Germinal center (tissue), 1 donor: ENCODE data around the gene MGAT5B.

ENCODE experiments used
- DNase-seq: peaks from one replicate; pipeline ENCODE4 v3.0.0; 2012; ENCODE audit warnings: mixed read lengths, low spot score

The MGAT5B gene

GRCh38 chr17:76879691-76880090 lies 11.5 kb downstream of the MGAT5B start:
- no peak for DNase-seq

GRCh38 chr17:76880268-76880667 lies 12.1 kb downstream of the MGAT5B start:
- no peak for DNase-seq

- no peak for DNase-seq
Observed at GRCh38 chr17:76880971-76881370, 12.8 kb downstream of the MGAT5B start.

GRCh38 chr17:76881408-76881807 lies 13.2 kb downstream of the MGAT5B start:
- DNase-seq: no peak

- no peak for DNase-seq
Observed at GRCh38 chr17:76881966-76882365, 13.8 kb downstream of the MGAT5B start.

GRCh38 chr17:76883744-76884525 lies 15.7 kb downstream of the MGAT5B start:
- no peak for DNase-seq

GRCh38 chr17:76884995-76885893 lies 17.0 kb downstream of the MGAT5B start:
- DNase-seq: no peak

- no peak for DNase-seq
Observed at GRCh38 chr17:76885894-76886290, 17.7 kb downstream of the MGAT5B start.

GRCh38 chr17:76886395-76886794 lies 18.2 kb downstream of the MGAT5B start:
- DNase-seq: no peak

GRCh38 chr17:76887802-76888201 lies 19.6 kb downstream of the MGAT5B start:
- no peak for DNase-seq

GRCh38 chr17:76888661-76889060 lies 20.5 kb downstream of the MGAT5B start:
- no peak for DNase-seq

GRCh38 chr17:76889323-76889722 lies 21.1 kb downstream of the MGAT5B start:
- no peak for DNase-seq

GRCh38 chr17:76892329-76892728 lies 24.1 kb downstream of the MGAT5B start:
- no peak for DNase-seq

GRCh38 chr17:76893623-76894334 lies 25.6 kb downstream of the MGAT5B start:
- no peak for DNase-seq

- DNase-seq: no peak
Observed at GRCh38 chr17:76894842-76895241, 26.6 kb downstream of the MGAT5B start.

- no peak for DNase-seq
Observed at GRCh38 chr17:76897023-76897422, 28.8 kb downstream of the MGAT5B start.

- no peak for DNase-seq
Observed at GRCh38 chr17:76899414-76899813, 31.2 kb downstream of the MGAT5B start.

GRCh38 chr17:76900723-76901122 lies 32.5 kb downstream of the MGAT5B start:
- DNase-seq: no peak

- DNase-seq: no peak
Observed at GRCh38 chr17:76901542-76902197, 33.5 kb downstream of the MGAT5B start.

GRCh38 chr17:76902476-76902875 lies 34.3 kb downstream of the MGAT5B start:
- no peak for DNase-seq

GRCh38 chr17:76903631-76904030 lies 35.4 kb downstream of the MGAT5B start:
- DNase-seq: no peak

- no peak for DNase-seq
Observed at GRCh38 chr17:76904116-76904515, 35.9 kb downstream of the MGAT5B start.
